OCI-LY7 (cell line): Measurements from ENCODE around the gene ARHGEF10L.

ENCODE experiments used
- EZH2phosphoT487 ChIP-seq: fragments of 200-600 bp; sonication (generic); IDR thresholded peaks from 2 replicates; pipeline ENCODE4 v1.6.1; 2018; ENCODE audit warnings: low read depth, borderline replicate concordance, mild to moderate bottlenecking, mixed run types, antibody characterized with exemption, low read length, moderate library complexity, mixed read lengths
- TF ChIP-seq, protein P1 (sequence below): fragments of 200-600 bp; sonication (generic); conservative IDR thresholded peaks from 2 replicates; pipeline ENCODE4 v1.5.1; 2014; ENCODE audit warnings: mild to moderate bottlenecking, antibody characterized with exemption, low read length, moderate library complexity, mixed read lengths

DNA sequence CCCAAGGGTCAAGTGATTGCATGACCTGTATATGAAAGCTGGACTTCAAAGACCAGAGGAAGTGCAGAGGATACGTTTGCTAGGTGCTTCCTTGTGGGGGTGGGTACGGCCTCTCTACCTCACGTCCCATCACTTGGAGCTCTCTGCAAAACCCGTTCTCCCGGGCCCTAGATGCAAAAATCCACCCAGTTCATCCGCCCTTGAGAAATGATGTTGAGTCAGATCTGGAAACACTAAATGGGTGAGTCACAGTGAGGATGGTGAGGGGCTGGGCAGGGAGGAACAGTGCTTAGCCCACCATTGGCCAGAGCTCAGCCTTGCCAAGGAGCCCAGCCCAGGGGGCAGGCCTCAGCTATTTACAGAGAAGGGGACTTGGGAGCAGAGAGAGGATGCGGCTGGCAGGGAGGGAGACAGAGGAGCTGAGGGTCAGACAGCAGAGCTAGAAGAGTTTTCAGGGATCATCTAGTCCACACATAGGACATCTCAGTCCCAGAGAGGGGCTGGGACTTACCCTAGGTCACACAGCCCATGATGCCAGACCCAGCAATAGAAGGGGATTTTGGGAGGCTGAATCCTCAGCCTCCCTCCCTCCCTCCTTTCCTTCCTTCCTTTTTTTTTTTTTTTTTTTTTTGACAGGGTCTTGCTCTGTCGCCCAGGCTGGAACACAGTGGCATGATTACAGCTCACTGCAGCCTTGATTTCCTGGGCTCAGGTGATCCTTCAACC lies 14.6 kb downstream of the ARHGEF10L start:
- TF ChIP-seq, protein P1, sequence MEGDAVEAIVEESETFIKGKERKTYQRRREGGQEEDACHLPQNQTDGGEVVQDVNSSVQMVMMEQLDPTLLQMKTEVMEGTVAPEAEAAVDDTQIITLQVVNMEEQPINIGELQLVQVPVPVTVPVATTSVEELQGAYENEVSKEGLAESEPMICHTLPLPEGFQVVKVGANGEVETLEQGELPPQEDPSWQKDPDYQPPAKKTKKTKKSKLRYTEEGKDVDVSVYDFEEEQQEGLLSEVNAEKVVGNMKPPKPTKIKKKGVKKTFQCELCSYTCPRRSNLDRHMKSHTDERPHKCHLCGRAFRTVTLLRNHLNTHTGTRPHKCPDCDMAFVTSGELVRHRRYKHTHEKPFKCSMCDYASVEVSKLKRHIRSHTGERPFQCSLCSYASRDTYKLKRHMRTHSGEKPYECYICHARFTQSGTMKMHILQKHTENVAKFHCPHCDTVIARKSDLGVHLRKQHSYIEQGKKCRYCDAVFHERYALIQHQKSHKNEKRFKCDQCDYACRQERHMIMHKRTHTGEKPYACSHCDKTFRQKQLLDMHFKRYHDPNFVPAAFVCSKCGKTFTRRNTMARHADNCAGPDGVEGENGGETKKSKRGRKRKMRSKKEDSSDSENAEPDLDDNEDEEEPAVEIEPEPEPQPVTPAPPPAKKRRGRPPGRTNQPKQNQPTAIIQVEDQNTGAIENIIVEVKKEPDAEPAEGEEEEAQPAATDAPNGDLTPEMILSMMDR, result no peak
- no peak for TF ChIP-seq EZH2phosphoT487
